H9 (cell line): ENCODE measurements around the gene RASGRF1. TPM values are rescaled to one million over a fixed set of nuclear protein-coding genes. Genes with fewer than 3 reads are reported as not detected.

Source experiments
- DNase-seq: peaks from one replicate; pipeline ENCODE4 v3.0.0-alpha.2; 2017
- H2AFZ ChIP-seq: one replicate; pipeline ENCODE4 v1.6.1; 2013; ENCODE audit warnings: mild to moderate bottlenecking, low read length, control low read depth, moderate library complexity
- H2AK5ac ChIP-seq: 2 replicates; pipeline ENCODE4 v1.6.1; 2013; ENCODE audit warnings: low read length, control low read depth, mixed read lengths; ENCODE audit not compliant: insufficient read length
- H2BK120ac ChIP-seq: one replicate; pipeline ENCODE4 v1.6.1; 2013; ENCODE audit warnings: low read depth, mild to moderate bottlenecking, low read length, control low read depth, inconsistent platforms; ENCODE audit not compliant: poor library complexity, severe bottlenecking
- H2BK12ac ChIP-seq: 2 replicates; pipeline ENCODE4 v1.6.1; 2013; ENCODE audit warnings: low read length, control low read depth, mixed read lengths, low read depth; ENCODE audit not compliant: insufficient read length
- H2BK15ac ChIP-seq: 2 replicates; pipeline ENCODE4 v1.6.1; 2013; ENCODE audit warnings: low read depth, low read length, control low read depth
- H2BK20ac ChIP-seq: one replicate; pipeline ENCODE4 v1.6.1; 2013; ENCODE audit warnings: low read depth, mild to moderate bottlenecking, low read length, control low read depth, inconsistent platforms; ENCODE audit not compliant: poor library complexity, severe bottlenecking
- H2BK5ac ChIP-seq: 2 replicates; pipeline ENCODE4 v1.6.1; 2013; ENCODE audit warnings: low read length, control low read depth, mixed read lengths; ENCODE audit not compliant: insufficient read length
- H3K14ac ChIP-seq: 2 replicates; pipeline ENCODE4 v1.6.1; 2013; ENCODE audit warnings: low read length, control low read depth; ENCODE audit not compliant: insufficient read depth
- H3K18ac ChIP-seq: 2 replicates; pipeline ENCODE4 v1.6.1; 2013; ENCODE audit warnings: low read depth, mild to moderate bottlenecking, mixed read lengths, low read length, control low read depth; ENCODE audit not compliant: insufficient read length
- H3K23ac ChIP-seq: 2 replicates; pipeline ENCODE4 v1.6.1; 2013; ENCODE audit warnings: low read length, control low read depth, mixed read lengths, low read depth; ENCODE audit not compliant: insufficient read length
- H3K23me2 ChIP-seq: 2 replicates; pipeline ENCODE4 v1.6.1; 2013; ENCODE audit warnings: low read depth, mild to moderate bottlenecking, mixed read lengths, low read length, control low read depth; ENCODE audit not compliant: insufficient read length, poor library complexity, severe bottlenecking
- H3K27ac ChIP-seq: 2 replicates; pipeline ENCODE4 v1.5.1; 2013; ENCODE audit warnings: low read length, control low read depth, mixed read lengths, low read depth; ENCODE audit not compliant: insufficient read length
- H3K27me3 ChIP-seq: 2 replicates; pipeline ENCODE4 v1.6.1; 2013; ENCODE audit warnings: low read length, control low read depth, inconsistent platforms; ENCODE audit not compliant: insufficient read depth
- H3K4ac ChIP-seq: 2 replicates; pipeline ENCODE4 v1.6.1; 2013; ENCODE audit warnings: low read depth, mild to moderate bottlenecking, control low read depth, inconsistent platforms, low read length, moderate library complexity
- H3K4me1 ChIP-seq: 2 replicates; pipeline ENCODE4 v1.6.1; 2013; ENCODE audit warnings: low read length, control low read depth, inconsistent platforms; ENCODE audit not compliant: insufficient read depth
- H3K4me2 ChIP-seq: 2 replicates; pipeline ENCODE4 v1.6.1; 2013; ENCODE audit warnings: low read length, control low read depth, mixed read lengths; ENCODE audit not compliant: insufficient read length, insufficient read depth
- H3K56ac ChIP-seq: 2 replicates; pipeline ENCODE4 v1.6.1; 2013; ENCODE audit warnings: low read depth, mild to moderate bottlenecking, mixed read lengths, low read length, control low read depth; ENCODE audit not compliant: insufficient read length
- H3K79me1 ChIP-seq: 2 replicates; pipeline ENCODE4 v1.6.1; 2013; ENCODE audit warnings: low read depth, mild to moderate bottlenecking, moderate library complexity, low read length, control low read depth, inconsistent platforms; ENCODE audit not compliant: insufficient read depth, poor library complexity, severe bottlenecking
- H3K79me2 ChIP-seq: 2 replicates; pipeline ENCODE4 v1.6.1; 2013; ENCODE audit warnings: low read length, control low read depth, inconsistent platforms; ENCODE audit not compliant: insufficient read depth
- H3K9ac ChIP-seq: 2 replicates; pipeline ENCODE4 v1.6.1; 2013; ENCODE audit warnings: low read length, control low read depth, mixed read lengths; ENCODE audit not compliant: insufficient read length; ENCODE audit errors: extremely low read depth
- H3K9me3 ChIP-seq: one replicate; pipeline ENCODE4 v1.6.1; 2013; ENCODE audit warnings: low read depth, low read length, inconsistent platforms; ENCODE audit not compliant: control insufficient read depth
- H3T11ph ChIP-seq: one replicate; pipeline ENCODE4 v1.6.1; 2013; ENCODE audit warnings: mild to moderate bottlenecking, low read length, control low read depth, inconsistent platforms
- H4K20me1 ChIP-seq: one replicate; pipeline ENCODE4 v1.6.1; 2013; ENCODE audit not compliant: control insufficient read depth, insufficient read length, insufficient read depth
- H4K5ac ChIP-seq: 2 replicates; pipeline ENCODE4 v1.6.1; 2013; ENCODE audit warnings: low read depth, mild to moderate bottlenecking, mixed read lengths, low read length, control low read depth; ENCODE audit not compliant: insufficient read length
- H4K8ac ChIP-seq: replicated peaks from 2 replicates; pipeline ENCODE4 v1.6.1; 2013; ENCODE audit warnings: low read length, control low read depth, mixed read lengths, low read depth; ENCODE audit not compliant: insufficient read length
- H4K91ac ChIP-seq: 2 replicates; pipeline ENCODE4 v1.6.1; 2013; ENCODE audit warnings: low read depth, mild to moderate bottlenecking, moderate library complexity, mixed read lengths, low read length, control low read depth; ENCODE audit not compliant: insufficient read length
- H3K27ac Mint-ChIP-seq, 3 experiments: 2 replicates in 2 of 3; 3 replicates in 1 of 3; pipeline ENCODE4 v1.8.0; 2020 to 2021; ENCODE audit warnings: mixed read lengths in 3 of 3, mild to moderate bottlenecking in 1 of 3, moderate library complexity in 1 of 3
- H3K27me3 Mint-ChIP-seq: 2 replicates; pipeline ENCODE4 v1.8.0; 2021; ENCODE audit warnings: low read depth, mild to moderate bottlenecking, moderate library complexity, mixed read lengths
- H3K36me3 Mint-ChIP-seq, 3 experiments: 2 replicates in 2 of 3; 3 replicates in 1 of 3; pipeline ENCODE4 v1.8.0; 2020 to 2021; ENCODE audit warnings: low read depth in 3 of 3, mixed read lengths in 3 of 3; ENCODE audit not compliant: insufficient read depth in 1 of 3
- H3K4me1 Mint-ChIP-seq, 2 experiments: 2 replicates each; pipeline ENCODE4 v1.8.0; 2020; ENCODE audit warnings: mixed read lengths in 2 of 2
- H3K4me3 Mint-ChIP-seq, 2 experiments: 2 replicates in 1 of 2; 3 replicates in 1 of 2; pipeline ENCODE4 v1.8.0; 2020 to 2021; ENCODE audit warnings: mild to moderate bottlenecking in 2 of 2, mixed read lengths in 2 of 2, moderate library complexity in 1 of 2
- H3K9me3 Mint-ChIP-seq, 2 experiments: 2 replicates in 1 of 2; 3 replicates in 1 of 2; pipeline ENCODE4 v1.8.0; 2020; ENCODE audit warnings: mild to moderate bottlenecking in 2 of 2, mixed read lengths in 2 of 2, moderate library complexity in 1 of 2
- CTCF ChIP-seq: fragments of 200-600 bp; sonication (generic); conservative IDR thresholded peaks from 3 replicates; pipeline ENCODE4 v1.8.0; 2021; ENCODE audit warnings: antibody characterized with exemption, mild to moderate bottlenecking
- WGBS: extraction: QIAGEN DNeasy Blood & Tissue Kit; methylation state at CpG from one replicate; pipeline ENCODE4 v1.1.7; 2013; ENCODE audit warnings: missing lambda C conversion rate, low lambda C conversion rate, mixed read lengths; ENCODE audit not compliant: insufficient read length; ENCODE audit errors: extremely low coverage; 5-methylcytosine and 5-hydroxymethylcytosine counted together
- total RNA-seq: library from RNA; stranded (reverse); gene quantifications from 2 replicates; pipeline ENCODE4 v1.2.1, GENCODE V29; 2021

Gene RASGRF1
- total RNA-seq, 1 experiment from 2014 or later, result 0.48 TPM

GRCh38 chr15:79051941-79052731 lies 38.4 kb downstream of the RASGRF1 start:
- H2BK15ac ChIP-seq, result no peak overlapping the region
- H3T11ph ChIP-seq, result no peak overlapping the region
- no peak overlapping the region for H3K18ac ChIP-seq
- Mint-ChIP-seq H3K9me3 (no peaks in the 10 kb centered on the region), H3K27ac (no peak overlapping the region; a peak in 1 of 7 replicates), H3K27me3 (peaks cover 73% of the 10 kb centered on the region), H3K36me3 (no peaks in the 10 kb centered on the region), H3K4me1 (0 out of 4 replicates have a peak, but pooled peaks cover 0 to 3% of the 10 kb centered on the region in 2 experiments), H3K4me3 (no peak overlapping the region)
- H4K8ac ChIP-seq, result no peak overlapping the region
- H2BK120ac ChIP-seq, result no peak overlapping the region
- no peak overlapping the region for H3K56ac ChIP-seq
- H3K23me2 ChIP-seq, result no peaks in the 10 kb centered on the region
- no peak for DNase-seq
- no peak overlapping the region for H2BK5ac ChIP-seq
- H2BK20ac ChIP-seq, result no peak overlapping the region
- no peaks in the 10 kb centered on the region for H3K79me2 ChIP-seq
- H4K20me1 ChIP-seq, result no peaks in the 10 kb centered on the region
- no peak overlapping the region for H3K23ac ChIP-seq
- no peak overlapping the region for H2AFZ ChIP-seq
- no peak overlapping the region for H2AK5ac ChIP-seq
- no peak overlapping the region for H3K9ac ChIP-seq
- no peak for TF ChIP-seq CTCF
- no peaks in the 10 kb centered on the region for H3K79me1 ChIP-seq
- H4K5ac ChIP-seq, result no peak overlapping the region
- H3K27me3 ChIP-seq, result peaks cover 3% of the 10 kb centered on the region; the same call in 1 of the 2 replicates
- H3K14ac ChIP-seq, result no peak overlapping the region
- no CpG with 5 or more reads among the region's 3 CpGs for WGBS
- no peak overlapping the region for H3K4me2 ChIP-seq
- H3K27ac ChIP-seq, result no peak overlapping the region
- H2BK12ac ChIP-seq, result no peak overlapping the region
- H4K91ac ChIP-seq, result no peak overlapping the region
- H3K4ac ChIP-seq, result no peak overlapping the region
- no peaks in the 10 kb centered on the region for H3K4me1 ChIP-seq
- no peaks in the 10 kb centered on the region for H3K9me3 ChIP-seq
